Calu3 (cell line): ENCODE measurements around the gene ZFP62. TPM values are rescaled to one million over a fixed set of nuclear protein-coding genes. Genes with fewer than 3 reads are reported as not detected.

Experiments
- BruUV-seq: library from RNA; stranded (reverse); fragments of 400-500 nt; replicated peaks from 2 replicates; lab custom pipeline; 2021; lab: Mats Ljungman, UMichigan
- CTCF ChIA-PET: fragments of 300-600 bp; sonication (Branson Sonifier 250); formaldehyde crosslinking; loops from one replicate; lab custom pipeline; 2022; ENCODE audit warnings: antibody characterized with exemption; lab: Charles Lee
- DNase-seq: peaks from one replicate; pipeline ENCODE4 v3.0.0; 2022
- H3K27ac Mint-ChIP-seq: one replicate; pipeline ENCODE4 v1.8.0; 2022; ENCODE audit warnings: mixed read lengths; ENCODE audit not compliant: unreplicated experiment
- H3K27me3 Mint-ChIP-seq: one replicate; pipeline ENCODE4 v1.8.0; 2022; ENCODE audit warnings: mixed read lengths; ENCODE audit not compliant: unreplicated experiment
- H3K36me3 Mint-ChIP-seq: one replicate; pipeline ENCODE4 v1.8.0; 2022; ENCODE audit warnings: mild to moderate bottlenecking, moderate library complexity, mixed read lengths; ENCODE audit not compliant: insufficient read depth, unreplicated experiment
- H3K4me1 Mint-ChIP-seq: one replicate; pipeline ENCODE4 v1.8.0; 2022; ENCODE audit warnings: mild to moderate bottlenecking, low read depth, mixed read lengths; ENCODE audit not compliant: unreplicated experiment
- H3K4me3 Mint-ChIP-seq: one replicate; pipeline ENCODE4 v1.8.0; 2022; ENCODE audit warnings: mild to moderate bottlenecking, low read depth, moderate library complexity, mixed read lengths; ENCODE audit not compliant: unreplicated experiment
- H3K9me3 Mint-ChIP-seq: one replicate; pipeline ENCODE4 v1.8.0; 2022; ENCODE audit warnings: low read depth, mixed read lengths; ENCODE audit not compliant: unreplicated experiment
- intact Hi-C: fragments of 100-400 bp; cut with micrococcal nuclease; formaldehyde crosslinking; loops from one replicate; pipeline ENCODE4 v1.10.0; 2022; ENCODE audit not compliant: unreplicated experiment
- total RNA-seq: library from RNA; stranded (reverse); gene quantifications from 2 replicates; pipeline ENCODE4 v1.2.3, GENCODE V29; 2022
- TF ChIP-seq, protein P1 (sequence below): fragments of 200-600 bp; IDR thresholded peaks from one replicate; pipeline ENCODE4 v1.8.0; 2022; ENCODE audit warnings: antibody characterized with exemption; ENCODE audit not compliant: unreplicated experiment

The ZFP62 gene
- total RNA-seq, 1 experiment from 2014 or later = 46.4 TPM

DNA sequence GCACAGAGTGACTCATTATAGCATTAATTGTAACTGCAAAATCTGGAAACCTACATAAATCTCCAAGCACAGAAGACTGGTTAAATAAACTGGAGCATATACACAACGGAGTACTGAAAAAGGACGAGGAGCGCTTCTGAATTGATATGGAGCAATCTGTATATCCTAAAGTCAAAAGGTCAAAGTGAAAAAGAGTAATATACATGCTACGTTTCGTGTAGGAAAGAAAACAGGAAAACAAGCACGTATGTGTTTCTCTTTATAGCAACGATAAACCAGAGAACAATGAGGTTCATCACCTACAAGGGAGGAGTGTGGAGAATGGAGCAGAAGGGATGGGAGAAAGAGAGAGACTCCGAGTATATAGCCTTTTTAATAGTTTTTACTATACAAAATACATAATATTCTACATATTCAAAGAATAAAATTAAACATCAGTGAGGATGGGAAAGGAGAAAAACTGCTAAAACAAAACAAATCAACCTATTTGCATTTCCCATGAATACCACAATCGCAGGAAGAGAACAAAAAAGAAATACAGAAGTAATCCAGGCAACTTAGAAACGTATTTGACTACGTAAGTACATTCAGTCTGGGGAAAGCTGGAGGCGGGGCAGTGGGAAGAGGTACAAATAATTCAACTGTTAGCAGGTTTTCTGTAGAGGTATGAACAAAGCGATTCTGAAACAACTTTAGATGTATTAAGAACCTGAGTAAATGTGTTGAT, 7.8 kb downstream of the ZFP62 start:
- DNase-seq = no peak
- peaks cover 37% of the 10 kb centered on the region for H3K9me3 Mint-ChIP-seq
- CTCF ChIA-PET = no interaction called here
- peaks cover 50% of the 10 kb centered on the region for H3K36me3 Mint-ChIP-seq
- TF ChIP-seq, protein P1, sequence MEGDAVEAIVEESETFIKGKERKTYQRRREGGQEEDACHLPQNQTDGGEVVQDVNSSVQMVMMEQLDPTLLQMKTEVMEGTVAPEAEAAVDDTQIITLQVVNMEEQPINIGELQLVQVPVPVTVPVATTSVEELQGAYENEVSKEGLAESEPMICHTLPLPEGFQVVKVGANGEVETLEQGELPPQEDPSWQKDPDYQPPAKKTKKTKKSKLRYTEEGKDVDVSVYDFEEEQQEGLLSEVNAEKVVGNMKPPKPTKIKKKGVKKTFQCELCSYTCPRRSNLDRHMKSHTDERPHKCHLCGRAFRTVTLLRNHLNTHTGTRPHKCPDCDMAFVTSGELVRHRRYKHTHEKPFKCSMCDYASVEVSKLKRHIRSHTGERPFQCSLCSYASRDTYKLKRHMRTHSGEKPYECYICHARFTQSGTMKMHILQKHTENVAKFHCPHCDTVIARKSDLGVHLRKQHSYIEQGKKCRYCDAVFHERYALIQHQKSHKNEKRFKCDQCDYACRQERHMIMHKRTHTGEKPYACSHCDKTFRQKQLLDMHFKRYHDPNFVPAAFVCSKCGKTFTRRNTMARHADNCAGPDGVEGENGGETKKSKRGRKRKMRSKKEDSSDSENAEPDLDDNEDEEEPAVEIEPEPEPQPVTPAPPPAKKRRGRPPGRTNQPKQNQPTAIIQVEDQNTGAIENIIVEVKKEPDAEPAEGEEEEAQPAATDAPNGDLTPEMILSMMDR = no peak
- no peaks in the 10 kb centered on the region for H3K27me3 Mint-ChIP-seq
- H3K27ac Mint-ChIP-seq = no peak overlapping the region
- H3K4me1 Mint-ChIP-seq = no peaks in the 10 kb centered on the region
- H3K4me3 Mint-ChIP-seq = no peak overlapping the region
- intact Hi-C loops = no loop called here
- no TSS peak for BruUV-seq

DNA sequence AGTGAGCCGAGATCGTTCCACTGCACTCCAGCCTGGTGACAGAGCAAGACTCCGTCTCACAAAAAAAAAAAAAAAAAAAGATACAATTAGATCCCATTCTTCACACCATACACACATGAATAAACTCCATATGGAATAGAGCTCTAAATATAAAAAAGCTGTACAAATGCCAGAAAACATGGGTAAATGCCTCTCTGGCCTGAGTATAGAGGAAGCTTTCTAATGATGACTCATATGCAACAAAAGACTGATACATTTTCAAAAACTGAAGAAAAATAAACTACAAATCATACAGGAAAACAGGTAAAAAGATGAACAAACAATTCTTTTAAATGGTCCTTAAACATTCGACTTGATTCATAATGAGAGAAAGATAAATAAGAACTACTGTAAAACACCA, 8.6 kb downstream of the ZFP62 start:
- TF ChIP-seq, protein P1 = no peak

DNA sequence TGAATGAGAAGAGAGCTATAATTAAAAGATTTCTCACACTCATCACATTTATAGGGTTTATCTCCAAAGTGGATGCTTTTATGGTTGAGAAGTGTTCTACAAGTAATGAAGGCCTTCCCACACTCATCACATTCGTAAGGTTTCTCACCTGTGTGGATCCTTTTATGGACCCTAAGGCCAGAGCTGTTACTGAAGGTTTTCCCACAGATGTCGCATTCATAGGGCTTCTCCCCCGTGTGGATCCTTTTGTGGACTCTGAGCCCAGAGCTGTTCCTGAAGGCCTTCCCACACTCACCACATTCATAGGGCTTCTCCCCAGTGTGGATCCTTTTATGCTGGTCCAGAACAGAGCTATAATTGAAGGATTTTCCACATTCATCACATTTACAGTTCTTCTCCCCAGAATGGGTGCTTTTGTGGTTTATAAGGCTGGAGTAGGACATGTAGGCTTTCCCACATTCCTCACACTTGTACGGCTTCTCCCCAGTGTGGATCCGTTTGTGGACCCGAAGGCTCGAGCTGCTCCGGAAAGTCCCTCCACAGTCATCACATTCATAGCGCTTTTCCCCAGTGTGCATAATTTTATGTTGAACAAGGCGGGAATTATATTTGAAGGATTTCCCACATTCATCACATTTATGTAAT, 10.5 kb downstream of the ZFP62 start:
- H3K27me3 Mint-ChIP-seq = no peaks in the 10 kb centered on the region
- peaks cover 42% of the 10 kb centered on the region for H3K9me3 Mint-ChIP-seq
- no peaks in the 10 kb centered on the region for H3K4me1 Mint-ChIP-seq
- TF ChIP-seq, protein P1 = no peak
- H3K27ac Mint-ChIP-seq = peak overlapping the region; percentile 6
- BruUV-seq = TSS peak; percentile 8
- intact Hi-C loops = no loop called here
- DNase-seq = no peak
- CTCF ChIA-PET = interaction anchor here (0.9 kb wide), 1 partner anchor 18 kb away, joined by 4 read pairs; no protein-coding TSS in a partner anchor
- H3K4me3 Mint-ChIP-seq = no peak overlapping the region
- peaks cover 53% of the 10 kb centered on the region for H3K36me3 Mint-ChIP-seq

More for the DNA sequence above, 8.6 kb downstream of the ZFP62 start:
- H3K27ac Mint-ChIP-seq = no peak overlapping the region
- intact Hi-C loops = no loop called here
- no peak for DNase-seq
- peaks cover 43% of the 10 kb centered on the region for H3K9me3 Mint-ChIP-seq
- H3K36me3 Mint-ChIP-seq = peaks cover 55% of the 10 kb centered on the region
- CTCF ChIA-PET = no interaction called here
- no peak overlapping the region for H3K4me3 Mint-ChIP-seq
- no peaks in the 10 kb centered on the region for H3K27me3 Mint-ChIP-seq
- no peaks in the 10 kb centered on the region for H3K4me1 Mint-ChIP-seq
- no TSS peak for BruUV-seq

DNA sequence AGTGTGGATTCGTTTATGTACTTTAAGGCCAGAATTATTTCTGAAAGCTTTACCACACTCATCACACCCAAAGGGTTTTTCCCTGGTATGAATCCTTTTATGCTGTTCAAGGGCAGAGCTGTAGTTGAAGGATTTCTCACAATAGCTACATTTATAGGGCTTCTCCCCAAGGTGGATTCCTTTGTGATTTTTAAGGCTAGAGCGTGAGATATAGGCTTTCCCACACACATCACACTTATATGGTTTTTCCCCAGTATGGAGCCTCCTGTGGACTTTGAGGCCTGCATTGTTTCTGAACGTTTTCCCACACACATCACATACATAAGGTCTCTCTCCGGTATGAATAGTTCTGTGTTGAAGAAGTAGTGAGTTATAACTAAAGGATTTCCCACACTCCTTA, 11.2 kb downstream of the ZFP62 start:
- intact Hi-C loops = no loop called here
- DNase-seq = no peak
- no TSS peak for BruUV-seq
- Mint-ChIP-seq H3K27me3 (no peaks in the 10 kb centered on the region), H3K36me3 (peaks cover 48% of the 10 kb centered on the region), H3K9me3 (peaks cover 39% of the 10 kb centered on the region), H3K4me3 (no peak overlapping the region), H3K27ac (no peak overlapping the region), H3K4me1 (no peaks in the 10 kb centered on the region)
- CTCF ChIA-PET = no interaction called here
- TF ChIP-seq, protein P1 = no peak
